K562 (cell line): ENCODE results near the gene NDUFV2. TPM values are rescaled to one million over a fixed set of nuclear protein-coding genes. Genes with fewer than 3 reads are reported as not detected.

Source experiments
- DMBX1 ChIP-seq: fragments of 250-450 bp; sonication (Bioruptor Pico); IDR thresholded peaks from 2 replicates; pipeline ENCODE4 v1.8.0; 2022; ENCODE audit warnings: inconsistent platforms, mild to moderate bottlenecking, moderate library complexity, borderline replicate concordance
- EWSR1 ChIP-seq: fragments of 450-650 bp; IDR thresholded peaks from 2 replicates; pipeline ENCODE4 v1.6.1; 2018; ENCODE audit warnings: borderline replicate concordance, mild to moderate bottlenecking, low read depth, moderate library complexity; ENCODE audit not compliant: partially characterized antibody
- FOXK2 ChIP-seq, 2 experiments: fragments of 450-650 bp; IDR thresholded peaks in 1 of 2; conservative IDR thresholded peaks in 1 of 2; 2 replicates each; pipeline ENCODE4 v1.6.1; 2016; ENCODE audit warnings: low read depth in 2 of 2, mild to moderate bottlenecking in 1 of 2
- FOXP1 ChIP-seq: sonication (generic); formaldehyde crosslinking; IDR thresholded peaks from 2 replicates; pipeline ENCODE4 v1.8.0; 2022; ENCODE audit warnings: mild to moderate bottlenecking, missing genetic modification reagents
- HMGN3 ChIP-seq: IDR thresholded peaks from 2 replicates; pipeline ENCODE4 v1.6.1; 2011; ENCODE audit warnings: borderline replicate concordance, low read depth, mild to moderate bottlenecking, mixed read lengths, low read length; ENCODE audit not compliant: insufficient read length; ENCODE audit errors: extremely low read depth
- KDM1A ChIP-seq, 2 experiments: fragments of 450-650 bp; IDR thresholded peaks; 2 replicates each; pipeline ENCODE4 v1.6.1; 2016; ENCODE audit warnings: mild to moderate bottlenecking in 2 of 2
- TBL1XR1 ChIP-seq, 2 experiments: IDR thresholded peaks; 2 replicates each; pipeline ENCODE4 v1.6.1; 2012; ENCODE audit warnings: improper control_type of control experiment in 2 of 2, low read length in 2 of 2, mild to moderate bottlenecking in 1 of 2
- TSC22D4 ChIP-seq: fragments of 450-650 bp; IDR thresholded peaks from 2 replicates; pipeline ENCODE4 v1.6.1; 2016; ENCODE audit warnings: missing genetic modification characterization, missing biosample characterization, control low read depth
- WHSC1 ChIP-seq: IDR thresholded peaks from one replicate; pipeline ENCODE4 v1.6.1; 2012; ENCODE audit warnings: low read length, control low read depth, inconsistent platforms
- XRCC5 ChIP-seq: fragments of 200-400 bp; formaldehyde crosslinking; IDR thresholded peaks from 2 replicates; pipeline ENCODE4 v1.6.1; 2017; ENCODE audit warnings: low read depth, mild to moderate bottlenecking, low read length
- ZBED1 ChIP-seq: IDR thresholded peaks from 2 replicates; pipeline ENCODE4 v1.6.1; 2014
- ZFP30 ChIP-seq: fragments of 250-450 bp; sonication (Bioruptor Pico); IDR thresholded peaks from 2 replicates; pipeline ENCODE4 v1.8.0; 2022; ENCODE audit warnings: moderate library complexity, mild to moderate bottlenecking, inconsistent platforms, borderline replicate concordance
- ZNF253 ChIP-seq: fragments of 250-450 bp; sonication (Bioruptor Pico); conservative IDR thresholded peaks from 2 replicates; pipeline ENCODE4 v1.6.1; 2021; ENCODE audit warnings: mild to moderate bottlenecking
- ZNF583 ChIP-seq: fragments of 250-450 bp; sonication (Bioruptor Pico); IDR thresholded peaks from 2 replicates; pipeline ENCODE4 v1.4.0; 2020
- ZNF644 ChIP-seq: fragments of 200-800 bp; sonication (Bioruptor generic); IDR thresholded peaks from 2 replicates; pipeline ENCODE4 v1.6.1; 2016; ENCODE audit warnings: low read depth, missing genetic modification characterization, missing compliant biosample characterization
- ZNF785 ChIP-seq: fragments of 250-450 bp; sonication (Bioruptor Pico); IDR thresholded peaks from 2 replicates; pipeline ENCODE4 v1.4.0; 2020; ENCODE audit warnings: mild to moderate bottlenecking
- polyA plus RNA-seq, 8 experiments: library from polyadenylated mRNA; depleted of rRNA in 4 of 8; stranded (reverse) in 5 of 8; unstranded in 3 of 8; fragments of >200 nt; fragmentation: Nextera tagmentation in 2 of 8; fragmentation: Illumina TruSeq in 1 of 8; extraction: Ambion mirVana in 2 of 8; extraction: Trizol in 1 of 8; gene quantifications; 2 replicates each; pipeline versions ENCODE4 v1.2.1 to v1.2.3, GENCODE V29; 2011 to 2014; ENCODE audit warnings: inconsistent platforms in 1 of 8, missing spikeins in 1 of 8
- total RNA-seq, 7 experiments: library from RNA; depleted of rRNA in 6 of 7; stranded (reverse); fragments of >200 nt in 6 of 7; fragmentation: Illumina TruSeq in 2 of 7; extraction: Trizol in 2 of 7; gene quantifications; 2 replicates each; pipeline versions ENCODE4 v1.2.1 to v1.2.3, GENCODE V29; 2011 to 2021; ENCODE audit warnings: low replicate concordance in 1 of 7
- TF ChIP-seq, protein P1 (sequence below): fragments of 450-650 bp; formaldehyde crosslinking; IDR thresholded peaks from 2 replicates; pipeline ENCODE4 v1.4.0; 2020; ENCODE audit warnings: mild to moderate bottlenecking, moderate library complexity
- TF ChIP-seq, protein P2 (sequence below), 2 experiments: fragments of 450-650 bp; IDR thresholded peaks; 2 replicates each; pipeline ENCODE4 v1.6.1; 2016
- TF ChIP-seq, protein P3 (sequence below): sonication (generic); formaldehyde crosslinking; IDR thresholded peaks from 2 replicates; pipeline ENCODE4 v1.8.0; 2022; ENCODE audit warnings: mild to moderate bottlenecking, missing genetic modification reagents, borderline replicate concordance
- TF ChIP-seq, protein P4 (sequence below): fragments of 450-650 bp; formaldehyde crosslinking; conservative IDR thresholded peaks from 2 replicates; pipeline ENCODE4 v1.4.0; 2022; ENCODE audit warnings: mild to moderate bottlenecking, missing genetic modification characterization

NDUFV2 gene
- total and polyA plus RNA-seq, 9 of the 15 experiments (the other 6 are each of a cell fraction or from before 2014, with no cell fraction given), result 213 to 550 (median 384) TPM

DNA sequence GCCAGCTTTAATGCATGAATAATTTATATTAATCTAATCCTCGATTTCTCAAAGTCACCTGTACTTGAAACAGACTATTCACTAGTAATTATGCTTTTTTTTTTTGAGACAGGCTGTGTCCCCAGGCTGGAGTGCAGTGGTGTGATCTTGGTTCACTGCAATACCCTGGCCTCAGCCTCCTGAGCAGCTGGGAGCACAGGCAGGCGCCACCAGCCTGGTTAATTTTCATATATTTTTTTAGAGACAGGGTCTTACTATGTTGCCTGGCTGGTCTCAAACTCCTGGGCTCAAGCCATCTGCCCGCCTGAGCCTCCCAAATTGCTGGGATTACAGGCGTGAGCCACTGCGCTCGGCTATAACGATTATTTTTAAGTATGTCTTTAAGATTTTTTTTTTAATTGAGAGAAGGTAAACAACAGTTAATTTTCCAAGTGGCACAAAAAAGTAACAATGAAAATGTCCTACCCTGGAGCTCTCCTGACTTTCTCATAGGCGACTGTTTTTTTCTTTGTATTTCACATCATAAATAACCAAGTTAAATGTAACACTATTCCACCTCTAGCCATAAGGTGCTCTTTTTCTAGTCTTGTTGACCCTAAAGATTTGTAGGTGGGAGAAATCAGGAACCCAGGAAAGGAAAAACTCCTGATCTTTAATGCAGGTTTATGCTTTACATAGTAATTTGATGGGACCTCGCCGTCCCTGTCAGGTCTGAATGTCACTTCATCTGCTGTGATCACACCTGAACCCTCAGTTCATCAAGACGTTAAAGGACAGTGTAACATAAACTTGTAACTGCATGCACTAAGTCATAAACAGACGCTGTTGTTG, 32.8 kb downstream of the NDUFV2 start (continued):
- TF ChIP-seq, protein P1, sequence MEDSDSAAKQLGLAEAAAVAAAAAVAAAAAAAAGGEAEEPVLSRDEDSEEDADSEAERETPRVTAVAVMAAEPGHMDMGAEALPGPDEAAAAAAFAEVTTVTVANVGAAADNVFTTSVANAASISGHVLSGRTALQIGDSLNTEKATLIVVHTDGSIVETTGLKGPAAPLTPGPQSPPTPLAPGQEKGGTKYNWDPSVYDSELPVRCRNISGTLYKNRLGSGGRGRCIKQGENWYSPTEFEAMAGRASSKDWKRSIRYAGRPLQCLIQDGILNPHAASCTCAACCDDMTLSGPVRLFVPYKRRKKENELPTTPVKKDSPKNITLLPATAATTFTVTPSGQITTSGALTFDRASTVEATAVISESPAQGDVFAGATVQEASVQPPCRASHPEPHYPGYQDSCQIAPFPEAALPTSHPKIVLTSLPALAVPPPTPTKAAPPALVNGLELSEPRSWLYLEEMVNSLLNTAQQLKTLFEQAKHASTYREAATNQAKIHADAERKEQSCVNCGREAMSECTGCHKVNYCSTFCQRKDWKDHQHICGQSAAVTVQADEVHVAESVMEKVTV (CRISPR knock-in tag), result peak; percentile 25; the same call in 1 of the 2 replicates
- TF ChIP-seq FOXP1, result no peak
- TF ChIP-seq ZNF253, result no peak
- no peak for TF ChIP-seq TBL1XR1 (IDR thresholded peaks at IDR 0.05; ENCODE audit: low read length in 2 of 2)
- no peak for TF ChIP-seq KDM1A (IDR thresholded peaks at IDR 0.05)
- TF ChIP-seq, protein P2, sequence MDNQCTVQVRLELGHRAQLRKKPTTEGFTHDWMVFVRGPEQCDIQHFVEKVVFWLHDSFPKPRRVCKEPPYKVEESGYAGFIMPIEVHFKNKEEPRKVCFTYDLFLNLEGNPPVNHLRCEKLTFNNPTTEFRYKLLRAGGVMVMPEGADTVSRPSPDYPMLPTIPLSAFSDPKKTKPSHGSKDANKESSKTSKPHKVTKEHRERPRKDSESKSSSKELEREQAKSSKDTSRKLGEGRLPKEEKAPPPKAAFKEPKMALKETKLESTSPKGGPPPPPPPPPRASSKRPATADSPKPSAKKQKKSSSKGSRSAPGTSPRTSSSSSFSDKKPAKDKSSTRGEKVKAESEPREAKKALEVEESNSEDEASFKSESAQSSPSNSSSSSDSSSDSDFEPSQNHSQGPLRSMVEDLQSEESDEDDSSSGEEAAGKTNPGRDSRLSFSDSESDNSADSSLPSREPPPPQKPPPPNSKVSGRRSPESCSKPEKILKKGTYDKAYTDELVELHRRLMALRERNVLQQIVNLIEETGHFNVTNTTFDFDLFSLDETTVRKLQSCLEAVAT (IDR thresholded peaks at IDR 0.05), result 0 out of 4 replicates have a peak, but pooled peaks of 1 of the 2 experiments have one; percentile 10
- TF ChIP-seq XRCC5, result no peak
- no peak for TF ChIP-seq HMGN3
- TF ChIP-seq WHSC1, result no peak
- 0 out of 2 replicates have a peak, but pooled peaks have one; percentile 44 for TF ChIP-seq ZNF644 (tag)
- TF ChIP-seq, protein P3, sequence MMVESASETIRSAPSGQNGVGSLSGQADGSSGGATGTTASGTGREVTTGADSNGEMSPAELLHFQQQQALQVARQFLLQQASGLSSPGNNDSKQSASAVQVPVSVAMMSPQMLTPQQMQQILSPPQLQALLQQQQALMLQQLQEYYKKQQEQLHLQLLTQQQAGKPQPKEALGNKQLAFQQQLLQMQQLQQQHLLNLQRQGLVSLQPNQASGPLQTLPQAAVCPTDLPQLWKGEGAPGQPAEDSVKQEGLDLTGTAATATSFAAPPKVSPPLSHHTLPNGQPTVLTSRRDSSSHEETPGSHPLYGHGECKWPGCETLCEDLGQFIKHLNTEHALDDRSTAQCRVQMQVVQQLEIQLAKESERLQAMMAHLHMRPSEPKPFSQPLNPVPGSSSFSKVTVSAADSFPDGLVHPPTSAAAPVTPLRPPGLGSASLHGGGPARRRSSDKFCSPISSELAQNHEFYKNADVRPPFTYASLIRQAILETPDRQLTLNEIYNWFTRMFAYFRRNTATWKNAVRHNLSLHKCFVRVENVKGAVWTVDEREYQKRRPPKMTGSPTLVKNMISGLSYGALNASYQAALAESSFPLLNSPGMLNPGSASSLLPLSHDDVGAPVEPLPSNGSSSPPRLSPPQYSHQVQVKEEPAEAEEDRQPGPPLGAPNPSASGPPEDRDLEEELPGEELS (CRISPR knock-in tag), result no peak
- no peak for TF ChIP-seq EWSR1
- TF ChIP-seq ZFP30 (CRISPR knock-in tag), result no peak
- TF ChIP-seq, protein P4, sequence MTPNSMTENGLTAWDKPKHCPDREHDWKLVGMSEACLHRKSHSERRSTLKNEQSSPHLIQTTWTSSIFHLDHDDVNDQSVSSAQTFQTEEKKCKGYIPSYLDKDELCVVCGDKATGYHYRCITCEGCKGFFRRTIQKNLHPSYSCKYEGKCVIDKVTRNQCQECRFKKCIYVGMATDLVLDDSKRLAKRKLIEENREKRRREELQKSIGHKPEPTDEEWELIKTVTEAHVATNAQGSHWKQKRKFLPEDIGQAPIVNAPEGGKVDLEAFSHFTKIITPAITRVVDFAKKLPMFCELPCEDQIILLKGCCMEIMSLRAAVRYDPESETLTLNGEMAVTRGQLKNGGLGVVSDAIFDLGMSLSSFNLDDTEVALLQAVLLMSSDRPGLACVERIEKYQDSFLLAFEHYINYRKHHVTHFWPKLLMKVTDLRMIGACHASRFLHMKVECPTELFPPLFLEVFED, result 0 out of 2 replicates have a peak, but pooled peaks have one; percentile 8
- TF ChIP-seq ZBED1, result no peak
- no peak for TF ChIP-seq ZNF583 (CRISPR knock-in tag)
- no peak for TF ChIP-seq DMBX1 (CRISPR knock-in tag)
- TF ChIP-seq ZNF785 (CRISPR knock-in tag), result no peak
- peak in 1 of 2 experiments; percentile 26; a peak in 2 of 4 replicates for TF ChIP-seq FOXK2 (conservative IDR thresholded peaks at IDR 0.05 in 1 of 2, IDR thresholded peaks at IDR 0.05 in 1 of 2; ENCODE audit: low read depth in 2 of 2)
- TF ChIP-seq TSC22D4 (tag), result no peak
